Cardiac fibroblast (primary cell): ENCODE measurements around the gene ZNF664.
A peak's percentile ranks its signal among the peaks of the same experiment; 100 is the strongest.

Experiments used
- DNase-seq, 2 donors: peaks; one replicate each; pipeline versions ENCODE4 v3.0.0 to v3.0.0-alpha.2; 2010; ENCODE audit warnings: low read depth in 2 of 2
- H3K4me3 ChIP-seq, 2 donors: replicated peaks in 1 of 2; 1 replicate in 1 of 2; 2 replicates in 1 of 2; pipeline ENCODE4 v1.5.1; 2011; ENCODE audit warnings: low read depth in 2 of 2, low read length in 2 of 2, mild to moderate bottlenecking in 2 of 2, moderate library complexity in 1 of 2
- CTCF ChIP-seq: IDR thresholded peaks from one replicate; pipeline ENCODE4 v1.5.1; 2011; ENCODE audit warnings: low read depth, mild to moderate bottlenecking, low read length, inconsistent platforms

Gene ZNF664

GRCh38 chr12:123941624-123942237 is 31.3 kb upstream of the ZNF664 start:
- peak in 1 of 2 donors; percentile 53 for DNase-seq
- TF ChIP-seq CTCF, result no peak
- no peak overlapping the region for H3K4me3 ChIP-seq

- no peak for TF ChIP-seq CTCF
- no peak overlapping the region for H3K4me3 ChIP-seq
- DNase-seq, result peak; percentile 52 to 93
These were observed 30.8 kb upstream of the ZNF664 start for GRCh38 chr12:123942238-123942653.

DNA sequence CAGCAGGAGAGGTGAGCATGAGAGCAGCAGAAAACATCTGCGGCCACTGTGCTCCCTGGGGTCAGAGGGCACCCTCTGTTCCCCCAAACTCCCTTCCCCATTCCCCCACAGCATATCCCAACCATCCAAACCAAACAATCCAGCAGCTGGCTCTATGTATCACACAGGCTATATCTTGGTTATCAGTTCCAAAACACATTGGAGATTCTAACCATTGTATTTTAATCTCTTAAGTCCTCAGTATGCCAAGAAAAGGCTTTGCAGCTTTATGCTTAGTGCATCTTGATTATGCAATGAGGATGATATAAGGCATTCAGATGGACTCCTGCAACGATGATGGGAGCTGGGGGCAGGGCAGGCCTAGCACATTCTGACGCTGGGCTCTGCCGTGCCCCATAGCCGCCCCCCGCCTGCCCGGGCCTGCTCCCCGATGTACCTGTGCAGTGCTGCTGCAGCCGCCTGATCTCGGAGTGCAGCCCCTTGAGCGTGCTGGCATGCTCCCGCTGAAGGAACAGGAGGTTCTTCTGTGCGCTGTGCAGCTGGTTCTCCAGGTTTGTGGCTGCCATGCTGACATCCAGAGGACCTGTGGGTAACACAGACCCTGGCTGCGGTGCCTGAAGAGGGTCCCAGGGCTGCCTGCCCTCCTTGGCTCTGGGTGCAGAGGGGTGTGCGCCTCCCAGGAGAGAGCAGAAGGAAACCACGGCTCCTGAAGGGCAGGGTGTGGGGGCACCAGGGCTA is 29.9 kb upstream of the ZNF664 start:
- TF ChIP-seq CTCF, result no peak
- H3K4me3 ChIP-seq, result no peak overlapping the region
- DNase-seq, result peak; percentile 68 to 71

DNA sequence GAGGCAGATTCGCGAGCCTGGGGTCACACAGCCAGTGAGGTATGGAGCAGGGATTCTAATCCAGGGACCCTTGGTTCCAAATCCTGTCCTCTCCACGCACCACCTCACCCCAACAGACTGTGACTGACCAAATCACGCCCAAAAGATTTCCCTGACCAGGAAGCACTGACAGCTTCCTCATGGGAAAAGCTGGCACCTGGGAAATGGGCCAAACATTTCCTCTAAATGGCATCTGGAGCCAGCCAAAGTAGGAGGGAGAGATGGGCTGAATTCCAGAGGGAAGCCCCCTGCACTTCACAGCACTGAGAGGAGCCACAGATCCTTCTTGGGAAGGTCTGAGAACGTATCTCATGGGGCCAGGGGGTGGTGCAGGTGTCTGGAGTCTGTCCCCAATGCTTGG is 29.2 kb upstream of the ZNF664 start:
- no peak overlapping the region for H3K4me3 ChIP-seq
- no peak for TF ChIP-seq CTCF
- DNase-seq, result no peak

DNA sequence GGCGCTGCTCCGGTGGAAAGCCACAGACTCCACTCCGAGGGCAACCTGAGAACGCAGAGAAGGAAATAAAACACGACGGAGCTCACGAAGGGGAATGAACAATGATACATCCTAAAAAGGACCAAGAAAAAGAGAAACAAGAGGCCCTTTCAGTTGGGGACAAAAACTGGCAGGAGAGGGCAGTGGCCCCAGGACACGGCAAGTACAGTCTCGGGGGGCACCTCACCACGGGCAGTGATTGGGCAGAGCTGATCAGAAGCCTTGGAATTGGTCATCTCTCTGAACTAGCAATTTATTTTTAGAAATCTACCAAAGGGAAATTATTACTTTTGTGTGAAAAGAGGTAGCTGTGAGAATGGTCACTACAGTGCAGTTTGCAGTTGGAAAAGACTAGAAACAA is 28.3 kb upstream of the ZNF664 start:
- TF ChIP-seq CTCF, result no peak
- no peak overlapping the region for H3K4me3 ChIP-seq
- DNase-seq, result no peak

- no peak for DNase-seq
- no peak for TF ChIP-seq CTCF
- H3K4me3 ChIP-seq, result no peak overlapping the region
These were observed 27.5 kb upstream of the ZNF664 start for GRCh38 chr12:123945287-123946151.
